Right lobe of liver (tissue), 6 donors: ENCODE measurements around the gene GPR119. TPM values are rescaled to one million over a fixed set of nuclear protein-coding genes. Genes with fewer than 3 reads are reported as not detected.

ENCODE experiments used
- ATAC-seq, 4 donors: fragments of 200-7000 bp; cut with Tn5 transposase; one replicate each; pipeline ENCODE4 v1.9.1; 2020; ENCODE audit warnings: mild to moderate bottlenecking in 4 of 4, moderate library complexity in 4 of 4
- DNase-seq, 3 donors: peaks; one replicate each; pipeline ENCODE4 v3.0.0-alpha.2; 2020
- H3K27ac ChIP-seq, 3 donors: fragments of 200-600 bp; one replicate each; pipeline ENCODE4 v1.8.0; 2022
- H3K27me3 ChIP-seq, 2 donors: fragments of 200-600 bp; one replicate each; pipeline ENCODE4 v1.8.0; 2022
- H3K36me3 ChIP-seq, 4 donors: fragments of 200-600 bp; sonication (generic) in 1 of 4; one replicate each; pipeline versions ENCODE4 v1.5.1 to v1.8.0; 2017 to 2022; ENCODE audit warnings: control low read depth in 1 of 4
- H3K4me1 ChIP-seq, 4 donors: fragments of 200-600 bp; sonication (generic) in 1 of 4; one replicate each; pipeline versions ENCODE4 v1.5.1 to v1.8.0; 2017 to 2022; ENCODE audit warnings: control low read depth in 1 of 4
- H3K4me3 ChIP-seq, 3 donors: fragments of 200-600 bp; one replicate each; pipeline ENCODE4 v1.8.0; 2022
- H3K9me3 ChIP-seq, 4 donors: fragments of 200-600 bp; sonication (generic) in 1 of 4; one replicate each; pipeline versions ENCODE4 v1.5.1 to v1.8.0; 2017 to 2022; ENCODE audit warnings: control low read depth in 1 of 4
- POLR2A ChIP-seq: fragments of 450-650 bp; IDR thresholded peaks from one replicate; pipeline ENCODE4 v1.6.1; 2017; ENCODE audit warnings: antibody characterized with exemption, mild to moderate bottlenecking
- WGBS: methylation state at CpG from one replicate; pipeline ENCODE4 v1.1.6; 2018; ENCODE audit warnings: low coverage, low lambda C conversion rate; ENCODE audit not compliant: insufficient coverage; ENCODE audit errors: missing lambda C conversion rate; 5-methylcytosine and 5-hydroxymethylcytosine counted together
- intact Hi-C, 2 donors: fragments of 100-400 bp; cut with DNase I; formaldehyde crosslinking; loops; one replicate each; pipeline versions ENCODE4 v1.11.2 to v1.14.1; 2022
- total RNA-seq, 6 experiments: library from RNA; depleted of rRNA in 2 of 6; stranded (reverse); fragments of >200 nt in 2 of 6; fragmentation: NEBNext Ultra II Directional in 3 of 6; extraction: Animal tissue kit (Norgen Biotek cat#: 25700) in 3 of 6; gene quantifications; one replicate each; pipeline versions ENCODE4 v1.1.0 to v1.2.4, GENCODE V29; 2016 to 2023
- TF ChIP-seq, protein P1 (sequence below), 4 donors: fragments of 200-600 bp in 3 of 4; fragments of 450-650 bp in 1 of 4; IDR thresholded peaks; one replicate each; pipeline versions ENCODE4 v1.5.1 to v1.8.0; 2016 to 2022; ENCODE audit warnings: antibody characterized with exemption in 4 of 4, mild to moderate bottlenecking in 2 of 4
- donor health status: DM: no; HTN: yes; CAD: no.
- donor health status: DM: no; HTN: no; CAD: no.
- donor health status: DM: no; HTN: no; CAD: no.
- donor health status: DM: no; HTN: yes; CAD: no.
- donor health status: DM: no; HTN: yes; CAD: no.

Gene GPR119
- total RNA-seq, 6 experiments from 2014 or later: not detected

GRCh38 chrX:130336531-130336930 lies 48.9 kb downstream of the GPR119 start:
- no peaks in the 10 kb centered on the region for H3K9me3 ChIP-seq

More at GRCh38 chrX:130336531-130336930, 48.9 kb downstream of the GPR119 start:
- no peak for TF ChIP-seq POLR2A
- TF ChIP-seq, protein P1, sequence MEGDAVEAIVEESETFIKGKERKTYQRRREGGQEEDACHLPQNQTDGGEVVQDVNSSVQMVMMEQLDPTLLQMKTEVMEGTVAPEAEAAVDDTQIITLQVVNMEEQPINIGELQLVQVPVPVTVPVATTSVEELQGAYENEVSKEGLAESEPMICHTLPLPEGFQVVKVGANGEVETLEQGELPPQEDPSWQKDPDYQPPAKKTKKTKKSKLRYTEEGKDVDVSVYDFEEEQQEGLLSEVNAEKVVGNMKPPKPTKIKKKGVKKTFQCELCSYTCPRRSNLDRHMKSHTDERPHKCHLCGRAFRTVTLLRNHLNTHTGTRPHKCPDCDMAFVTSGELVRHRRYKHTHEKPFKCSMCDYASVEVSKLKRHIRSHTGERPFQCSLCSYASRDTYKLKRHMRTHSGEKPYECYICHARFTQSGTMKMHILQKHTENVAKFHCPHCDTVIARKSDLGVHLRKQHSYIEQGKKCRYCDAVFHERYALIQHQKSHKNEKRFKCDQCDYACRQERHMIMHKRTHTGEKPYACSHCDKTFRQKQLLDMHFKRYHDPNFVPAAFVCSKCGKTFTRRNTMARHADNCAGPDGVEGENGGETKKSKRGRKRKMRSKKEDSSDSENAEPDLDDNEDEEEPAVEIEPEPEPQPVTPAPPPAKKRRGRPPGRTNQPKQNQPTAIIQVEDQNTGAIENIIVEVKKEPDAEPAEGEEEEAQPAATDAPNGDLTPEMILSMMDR (IDR thresholded peaks at IDR 0.05): no peak
- H3K4me1 ChIP-seq: no peaks in the 10 kb centered on the region
- DNase-seq: no peak
- no peak for ATAC-seq
- H3K27ac ChIP-seq: no peak overlapping the region
- H3K27me3 ChIP-seq: peaks cover 0 to 3% of the 10 kb centered on the region in 2 donors
- H3K36me3 ChIP-seq: no peaks in the 10 kb centered on the region
- WGBS: 42% methylated on average over 3 of the region's 4 CpGs
- intact Hi-C loops: no loop called here
- H3K4me3 ChIP-seq: no peak overlapping the region

Other genes starting within 250 kb of the GPR119 start
- 10 to 100 TPM; 63.4 to 90.0 (median 76.7) TPM for gene AIFM1, start 219.8 kb downstream of the GPR119 start, total RNA-seq
- gene RAB33A, start 213.7 kb downstream of the GPR119 start, total RNA-seq: under 1 TPM in 5 of 6 experiments, not detected in 1; 0.20 to 0.81 (median 0.55) TPM
- 1 to 10 TPM in 5 of 6 experiments, under 1 TPM in 1; 0.88 to 2.0 (median 1.3) TPM for gene ZNF280C, start 116.8 kb downstream of the GPR119 start, total RNA-seq
- 1 to 10 TPM; 3.1 to 9.9 (median 3.7) TPM for gene SLC25A14, start 45.8 kb downstream of the GPR119 start, total RNA-seq
- 1 to 10 TPM; 4.7 to 8.9 (median 6.4) TPM for gene RBMX2, start 16.3 kb upstream of the GPR119 start, total RNA-seq